Mesothelial cell of epicardium (in vitro differentiated cells): ENCODE measurements around the gene KCNMB3. TPM values are rescaled to one million over a fixed set of nuclear protein-coding genes. Genes with fewer than 3 reads are reported as not detected.

Source experiments
- DNase-seq, 2 experiments: peaks; one replicate each; pipeline ENCODE4 v3.0.0; 2021; ENCODE audit warnings: low spot score in 2 of 2; ENCODE audit not compliant: unreplicated experiment in 2 of 2
- H3K27ac Mint-ChIP-seq: 2 replicates; pipeline ENCODE4 v1.8.0; 2021; ENCODE audit warnings: mixed read lengths
- H3K27me3 Mint-ChIP-seq: 2 replicates; pipeline ENCODE4 v1.8.0; 2021; ENCODE audit warnings: low read depth, mixed read lengths
- H3K36me3 Mint-ChIP-seq: 2 replicates; pipeline ENCODE4 v1.8.0; 2021; ENCODE audit warnings: mixed read lengths
- H3K4me1 Mint-ChIP-seq: 2 replicates; pipeline ENCODE4 v1.8.0; 2021; ENCODE audit warnings: mixed read lengths
- H3K4me3 Mint-ChIP-seq: 2 replicates; pipeline ENCODE4 v1.8.0; 2021; ENCODE audit warnings: mild to moderate bottlenecking, moderate library complexity, mixed read lengths
- H3K9me3 Mint-ChIP-seq: 2 replicates; pipeline ENCODE4 v1.8.0; 2021; ENCODE audit warnings: mixed read lengths
- total RNA-seq: library from RNA; stranded (reverse); gene quantifications from 3 replicates; pipeline ENCODE4 v1.2.1, GENCODE V29; 2021
- TF ChIP-seq, protein P1 (sequence below): fragments of 200-600 bp; sonication (generic); IDR thresholded peaks from one replicate; pipeline ENCODE4 v1.5.0; 2021; ENCODE audit warnings: antibody characterized with exemption; ENCODE audit not compliant: unreplicated experiment

The KCNMB3 gene
- total RNA-seq, 1 donor from 2014 or later, result 4.9 TPM

DNA sequence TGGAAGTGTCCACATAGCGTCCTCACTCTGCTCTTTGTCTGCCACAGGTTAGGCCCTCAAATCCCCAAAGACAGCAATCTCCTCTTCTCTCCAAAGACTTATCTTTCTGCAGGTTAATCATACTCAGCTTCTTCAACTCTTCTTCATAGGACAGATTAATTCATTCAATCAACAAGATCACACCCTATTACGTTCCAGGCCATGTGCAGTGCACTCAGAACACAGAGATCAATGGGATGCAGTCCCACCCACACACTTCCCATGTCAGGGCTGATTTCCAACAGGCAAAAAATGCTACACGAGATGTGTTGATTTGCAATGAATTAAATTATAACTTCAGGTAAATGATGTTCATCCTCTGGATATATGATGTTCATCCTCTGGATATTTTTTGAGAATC lies 38.4 kb upstream of the KCNMB3 start:
- H3K4me3 Mint-ChIP-seq, result no peak overlapping the region
- H3K27me3 Mint-ChIP-seq, result no peaks in the 10 kb centered on the region
- no peaks in the 10 kb centered on the region for H3K36me3 Mint-ChIP-seq
- no peak for DNase-seq
- peaks cover 24% of the 10 kb centered on the region for H3K4me1 Mint-ChIP-seq
- H3K9me3 Mint-ChIP-seq, result no peaks in the 10 kb centered on the region
- TF ChIP-seq, protein P1, sequence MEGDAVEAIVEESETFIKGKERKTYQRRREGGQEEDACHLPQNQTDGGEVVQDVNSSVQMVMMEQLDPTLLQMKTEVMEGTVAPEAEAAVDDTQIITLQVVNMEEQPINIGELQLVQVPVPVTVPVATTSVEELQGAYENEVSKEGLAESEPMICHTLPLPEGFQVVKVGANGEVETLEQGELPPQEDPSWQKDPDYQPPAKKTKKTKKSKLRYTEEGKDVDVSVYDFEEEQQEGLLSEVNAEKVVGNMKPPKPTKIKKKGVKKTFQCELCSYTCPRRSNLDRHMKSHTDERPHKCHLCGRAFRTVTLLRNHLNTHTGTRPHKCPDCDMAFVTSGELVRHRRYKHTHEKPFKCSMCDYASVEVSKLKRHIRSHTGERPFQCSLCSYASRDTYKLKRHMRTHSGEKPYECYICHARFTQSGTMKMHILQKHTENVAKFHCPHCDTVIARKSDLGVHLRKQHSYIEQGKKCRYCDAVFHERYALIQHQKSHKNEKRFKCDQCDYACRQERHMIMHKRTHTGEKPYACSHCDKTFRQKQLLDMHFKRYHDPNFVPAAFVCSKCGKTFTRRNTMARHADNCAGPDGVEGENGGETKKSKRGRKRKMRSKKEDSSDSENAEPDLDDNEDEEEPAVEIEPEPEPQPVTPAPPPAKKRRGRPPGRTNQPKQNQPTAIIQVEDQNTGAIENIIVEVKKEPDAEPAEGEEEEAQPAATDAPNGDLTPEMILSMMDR, result no peak
- H3K27ac Mint-ChIP-seq, result peak overlapping the region; percentile 4

DNA sequence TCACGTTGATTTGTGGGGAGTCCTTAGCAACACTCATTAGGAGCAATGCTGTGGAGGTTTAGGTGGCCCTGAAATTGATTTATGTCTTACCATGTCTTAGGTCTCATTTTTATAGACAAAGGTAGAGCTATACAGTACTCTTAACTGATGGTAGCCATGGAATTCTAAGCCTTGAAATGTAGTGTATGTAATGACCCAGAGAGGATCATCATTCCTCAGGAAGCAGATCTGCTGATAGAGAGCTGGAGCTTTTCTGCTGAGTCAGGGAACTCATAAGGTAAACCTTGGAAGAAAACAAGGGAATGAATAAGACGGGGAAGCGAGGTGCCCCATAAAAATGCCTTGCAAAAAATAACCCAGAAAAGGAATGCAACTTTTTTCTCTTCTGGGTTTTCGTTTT lies 37.9 kb upstream of the KCNMB3 start:
- peaks cover 24% of the 10 kb centered on the region for H3K4me1 Mint-ChIP-seq
- no peak overlapping the region for H3K27ac Mint-ChIP-seq
- no peaks in the 10 kb centered on the region for H3K27me3 Mint-ChIP-seq
- no peaks in the 10 kb centered on the region for H3K9me3 Mint-ChIP-seq
- TF ChIP-seq, protein P1, result no peak
- DNase-seq, result no peak
- H3K4me3 Mint-ChIP-seq, result no peak overlapping the region
- no peaks in the 10 kb centered on the region for H3K36me3 Mint-ChIP-seq

DNA sequence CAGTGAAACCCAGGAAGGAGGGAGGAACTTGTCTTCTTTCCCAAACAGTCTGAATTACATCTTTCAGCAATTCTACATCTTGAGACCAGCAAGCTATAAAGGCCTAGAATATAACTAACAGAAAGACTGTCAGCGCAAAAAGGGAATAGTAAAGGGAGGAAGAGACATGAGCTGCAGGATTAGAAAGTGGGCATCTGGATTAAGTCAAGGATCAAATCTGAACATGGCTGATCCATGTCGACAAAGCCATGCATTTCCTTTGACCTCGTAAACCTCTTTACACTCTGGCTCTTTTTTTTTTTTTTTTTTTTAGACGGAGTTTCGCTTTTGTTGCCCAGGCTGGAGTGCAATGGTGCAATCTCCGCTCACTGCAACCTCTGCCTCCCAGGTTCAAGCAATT lies 35.4 kb upstream of the KCNMB3 start:
- Mint-ChIP-seq H3K27me3 (no peaks in the 10 kb centered on the region), H3K36me3 (no peaks in the 10 kb centered on the region), H3K27ac (no peak overlapping the region), H3K4me1 (peaks cover 16% of the 10 kb centered on the region), H3K4me3 (no peak overlapping the region), H3K9me3 (no peaks in the 10 kb centered on the region)
- DNase-seq, result no peak
- TF ChIP-seq, protein P1, result no peak

DNA sequence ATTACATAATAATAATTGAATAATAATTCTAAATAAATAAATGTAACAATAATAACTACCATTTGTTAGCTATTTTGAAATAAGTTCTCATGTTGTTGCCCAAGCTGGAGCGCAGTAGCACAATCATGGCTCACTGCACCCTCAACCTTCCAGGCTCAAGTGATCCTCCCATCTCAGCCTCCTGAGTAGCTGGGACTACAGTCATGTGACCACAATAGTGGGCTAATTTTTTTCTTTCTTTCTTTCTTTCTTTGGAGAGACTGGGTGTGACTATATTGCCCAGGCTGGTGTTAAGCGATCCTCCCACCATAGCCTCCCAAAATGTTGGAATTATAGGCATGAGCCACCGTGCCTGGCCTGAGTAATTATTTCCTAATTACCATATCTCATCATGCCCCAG lies 30.9 kb upstream of the KCNMB3 start:
- DNase-seq, result no peak
- Mint-ChIP-seq H3K36me3 (no peaks in the 10 kb centered on the region), H3K27me3 (peaks cover 1% of the 10 kb centered on the region), H3K4me1 (peaks cover 3% of the 10 kb centered on the region), H3K9me3 (no peaks in the 10 kb centered on the region), H3K27ac (no peak overlapping the region), H3K4me3 (no peak overlapping the region)
- TF ChIP-seq, protein P1, result no peak

DNA sequence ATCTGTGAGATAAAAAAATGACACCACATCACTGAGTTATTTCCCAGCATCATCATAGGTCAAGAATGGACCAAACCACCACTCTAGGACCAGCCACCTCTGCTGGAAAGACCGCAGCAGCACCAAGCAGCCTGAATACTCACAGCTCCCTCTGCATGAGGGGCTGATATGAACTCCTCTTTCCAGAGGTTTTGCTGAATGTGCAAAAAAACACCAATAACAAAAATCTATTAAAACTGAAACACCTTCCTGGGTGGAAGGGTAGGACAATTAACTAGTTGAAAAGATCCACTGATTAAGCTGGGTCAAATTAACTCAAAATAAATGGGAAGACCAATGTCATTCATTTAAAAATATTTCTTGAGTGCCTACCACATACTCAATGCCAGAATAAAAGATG lies 28.9 kb upstream of the KCNMB3 start:
- H3K4me3 Mint-ChIP-seq, result no peak overlapping the region
- H3K4me1 Mint-ChIP-seq, result no peaks in the 10 kb centered on the region
- H3K36me3 Mint-ChIP-seq, result no peaks in the 10 kb centered on the region
- no peaks in the 10 kb centered on the region for H3K9me3 Mint-ChIP-seq
- TF ChIP-seq, protein P1, result no peak
- DNase-seq, result no peak
- H3K27me3 Mint-ChIP-seq, result peaks cover 1% of the 10 kb centered on the region
- H3K27ac Mint-ChIP-seq, result no peak overlapping the region
